Stimulated activated CD8-positive, alpha-beta memory T cell treated with anti-CD3 and anti-CD28 coated beads, Interleukin-15, amount 100 ng/mL, for 24 hours (primary cell): ENCODE data around the gene DNAJB6.

Experiments used
- DNase-seq: peaks from one replicate; pipeline ENCODE4 v3.0.0-alpha.2; 2020; ENCODE audit warnings: low read depth

Gene DNAJB6

DNA sequence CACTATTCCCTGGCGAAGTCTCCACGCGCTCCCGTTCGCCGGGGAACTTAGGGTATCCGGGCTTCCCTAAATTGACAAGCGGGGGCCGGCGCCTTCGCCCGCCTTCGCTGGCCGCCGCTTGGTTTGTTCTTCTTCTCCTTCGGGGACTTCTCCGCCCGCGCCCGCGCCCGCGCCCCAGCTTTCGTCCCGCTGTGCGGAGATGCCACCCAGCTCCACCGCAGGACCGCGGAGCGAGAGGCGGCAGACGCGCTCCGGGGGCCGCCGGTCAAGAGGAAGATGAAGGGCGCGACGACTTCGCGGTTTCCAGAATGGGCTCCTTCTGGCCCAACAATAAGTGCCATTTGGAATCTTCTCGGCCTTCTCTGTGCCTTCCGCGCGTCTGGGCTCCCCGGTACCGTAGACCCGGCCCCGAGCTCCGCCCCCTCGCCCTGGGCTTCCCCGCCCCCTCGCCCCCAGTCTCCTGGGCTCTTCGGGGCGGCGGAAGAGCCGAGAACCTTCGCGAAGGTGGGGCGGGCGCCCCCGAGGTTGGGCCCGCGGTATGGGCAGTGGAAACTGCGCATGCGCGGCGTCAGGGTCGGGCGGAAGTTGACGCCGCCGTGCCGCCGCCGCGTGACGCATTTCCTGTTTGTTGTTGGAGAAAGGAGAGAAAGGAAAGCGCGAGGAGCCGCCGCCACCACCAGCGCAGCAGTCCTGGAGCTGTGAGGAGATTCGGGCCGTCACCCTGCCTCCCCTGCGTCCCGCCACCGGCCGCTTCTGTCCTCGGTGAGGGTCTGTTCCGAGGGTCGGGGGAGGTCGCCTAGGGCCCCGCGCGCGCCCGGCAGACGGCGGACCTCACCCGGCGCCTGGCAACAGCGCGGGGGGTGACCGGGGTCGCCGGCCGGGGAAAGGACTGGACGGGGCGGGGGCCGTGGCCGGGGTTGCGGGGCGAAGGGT lies at the start of gene DNAJB6:
Gene DNAJB6 (plus strand): TSS at position 622 of the 933 bp plus-strand sequence. CDS start 21,569 bp downstream, outside the sequence.
- peak; percentile 94 for DNase-seq

DNA sequence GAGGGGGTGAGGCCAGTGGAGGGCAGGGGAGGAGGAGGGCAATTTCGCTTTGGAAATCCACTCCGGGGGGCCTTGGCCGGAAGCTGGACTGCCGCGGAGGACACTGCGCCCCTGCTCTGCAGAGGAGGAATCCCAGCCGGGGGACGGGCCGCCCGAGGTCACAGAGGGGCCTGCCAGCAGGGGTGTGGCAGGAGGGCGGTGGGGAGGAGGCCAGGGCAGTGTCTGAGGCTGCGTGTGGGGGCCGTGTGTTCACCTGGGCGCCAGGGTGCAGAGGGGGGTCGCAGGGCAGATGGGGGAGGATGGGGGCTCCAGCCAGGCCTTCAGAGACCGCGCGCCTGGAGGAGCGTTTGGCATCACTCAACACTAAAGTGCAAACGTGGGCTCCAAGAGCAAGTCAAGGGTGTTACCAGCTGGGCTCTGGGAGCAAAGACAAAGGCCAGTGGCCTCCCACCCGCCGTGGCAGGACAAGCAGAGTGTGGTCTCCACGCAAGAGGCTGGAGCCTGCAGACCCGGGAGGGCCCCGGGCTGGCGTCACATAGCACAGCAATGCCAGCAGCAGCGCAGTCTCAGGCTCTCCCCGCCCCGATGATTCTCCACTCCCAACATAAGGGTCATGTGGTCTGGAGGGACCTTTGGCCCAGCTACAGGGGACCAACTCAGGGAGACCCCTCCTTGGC lies 45.3 kb upstream of the DNAJB6 start:
- DNase-seq = no peak

DNA sequence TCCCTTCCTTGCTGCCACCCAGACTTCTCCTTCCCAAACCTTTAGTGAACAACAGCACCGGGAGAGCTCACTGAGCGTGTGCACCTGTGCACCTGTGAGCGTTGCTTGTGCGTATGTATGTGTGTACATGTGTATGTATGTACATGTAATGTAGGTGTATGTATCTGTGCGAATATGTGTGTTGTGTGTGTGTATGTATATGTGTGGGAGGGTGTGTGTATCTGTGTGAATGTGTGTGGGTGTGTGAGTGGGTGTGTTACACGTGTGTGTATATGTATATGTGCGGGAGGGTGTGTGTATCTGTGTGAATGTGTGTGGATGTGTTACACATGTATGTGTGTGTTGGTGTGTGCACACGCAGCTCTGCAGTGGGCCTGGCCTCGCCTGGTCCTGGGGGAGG lies 44.5 kb upstream of the DNAJB6 start:
- DNase-seq = no peak

DNA sequence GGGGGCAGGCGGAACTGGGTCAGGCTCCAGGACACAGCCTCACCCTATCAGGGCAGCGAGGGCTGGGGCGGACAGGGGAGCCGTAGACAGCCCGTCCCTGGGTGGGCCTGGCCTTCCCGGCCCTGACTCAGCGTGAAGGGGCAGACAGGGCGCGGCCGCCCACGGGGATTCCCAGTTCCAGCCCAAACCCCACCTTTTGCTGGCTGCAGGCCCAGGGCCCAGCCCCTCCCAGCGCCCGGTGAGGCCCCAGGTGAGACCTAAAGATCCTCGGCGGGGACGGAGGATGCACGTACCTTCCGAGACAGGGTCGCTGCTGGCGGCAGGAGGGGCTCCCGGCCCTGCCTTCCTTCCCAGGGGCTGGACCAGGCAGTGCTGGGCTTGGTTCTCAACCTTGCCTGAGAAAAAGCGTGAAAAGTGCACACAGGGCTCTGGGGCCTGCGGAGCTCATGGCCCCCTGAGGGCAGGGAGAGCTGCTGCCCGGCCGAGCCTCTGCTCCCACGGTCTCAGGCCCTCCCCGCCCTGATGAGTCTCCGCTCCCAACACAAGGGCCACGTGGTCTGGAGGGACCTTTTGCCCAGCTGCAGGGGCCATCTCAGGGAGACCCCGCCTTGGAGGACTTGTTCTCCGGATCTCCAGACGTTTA lies 43.9 kb upstream of the DNAJB6 start:
- no peak for DNase-seq

DNA sequence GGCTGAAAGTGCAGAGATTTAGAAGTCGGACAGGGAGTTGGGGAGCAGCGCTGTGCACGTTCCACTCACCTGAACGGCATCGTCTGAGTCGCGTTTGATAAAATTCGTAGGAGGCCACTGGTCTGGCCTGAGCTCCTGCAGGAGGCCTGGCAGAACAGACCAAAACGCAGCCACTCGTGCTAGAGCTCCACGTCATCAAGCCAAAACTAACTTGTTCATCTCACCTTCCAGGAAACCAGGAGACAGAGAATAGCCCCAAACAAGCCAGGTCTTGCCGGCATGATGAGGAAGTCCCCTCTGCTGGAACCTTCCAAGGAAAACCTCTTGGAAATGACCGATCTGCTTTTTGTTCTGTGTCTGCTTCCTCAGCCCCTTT lies 43.4 kb upstream of the DNAJB6 start:
- no peak for DNase-seq

DNA sequence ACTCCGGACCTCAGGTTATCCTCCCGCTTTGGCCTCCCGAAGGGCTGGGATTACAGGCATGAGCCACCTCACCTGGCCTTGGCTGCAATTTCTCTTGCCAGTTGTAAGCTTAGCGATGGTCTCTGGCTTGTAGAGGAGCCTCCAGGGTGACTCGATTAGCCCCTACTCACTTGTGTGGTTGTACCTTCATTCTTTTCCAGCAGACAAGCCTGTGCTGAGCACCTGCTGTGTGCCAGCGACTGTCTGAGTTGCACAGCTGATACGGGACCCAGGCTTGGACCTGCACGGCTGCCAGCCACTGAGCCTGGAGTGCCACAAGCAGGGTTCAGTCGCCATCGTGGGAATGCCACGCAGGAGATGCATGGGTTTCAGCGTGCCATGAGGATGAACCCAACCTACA lies 42.0 kb upstream of the DNAJB6 start:
- no peak for DNase-seq

DNA sequence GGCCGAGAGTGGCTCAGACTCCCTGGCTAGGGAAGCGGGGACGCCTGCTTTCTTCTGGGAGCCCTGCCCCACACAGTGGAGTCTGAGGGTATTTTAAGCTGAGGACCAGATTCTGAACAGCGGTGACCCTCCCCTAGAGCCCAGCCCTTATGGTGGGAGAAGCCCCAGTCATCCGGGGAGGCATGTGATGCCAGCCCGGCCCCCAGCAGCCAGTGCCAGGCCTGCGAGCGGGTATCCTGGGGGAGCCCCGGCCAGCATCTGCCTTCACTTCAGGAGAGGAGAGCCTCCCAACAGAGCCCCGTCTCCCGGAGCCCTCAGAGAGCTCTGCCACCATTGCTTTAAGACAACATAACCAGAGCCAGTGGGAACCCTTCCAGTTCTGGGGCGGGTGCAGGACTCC lies 41.5 kb upstream of the DNAJB6 start:
- no peak for DNase-seq

DNA sequence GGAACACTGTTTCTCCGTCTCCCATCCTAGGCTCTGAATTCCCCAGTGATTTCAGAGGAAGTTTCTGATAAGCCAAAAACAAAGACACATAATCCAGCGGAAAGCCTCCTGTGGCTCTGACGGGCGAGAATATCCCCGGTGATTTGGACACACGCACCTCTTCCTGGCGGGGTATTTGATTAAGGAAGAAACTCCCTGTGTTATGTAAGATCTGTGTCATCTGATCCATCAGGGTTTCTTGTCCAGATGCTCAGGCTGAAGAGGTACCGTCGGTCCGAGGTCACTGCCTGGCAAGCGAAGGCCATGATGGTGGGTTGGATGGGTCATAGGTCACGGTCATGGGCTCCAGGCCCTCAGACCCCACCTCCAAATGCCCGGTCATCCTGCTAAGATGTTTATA lies 39.6 kb upstream of the DNAJB6 start:
- DNase-seq = no peak

DNA sequence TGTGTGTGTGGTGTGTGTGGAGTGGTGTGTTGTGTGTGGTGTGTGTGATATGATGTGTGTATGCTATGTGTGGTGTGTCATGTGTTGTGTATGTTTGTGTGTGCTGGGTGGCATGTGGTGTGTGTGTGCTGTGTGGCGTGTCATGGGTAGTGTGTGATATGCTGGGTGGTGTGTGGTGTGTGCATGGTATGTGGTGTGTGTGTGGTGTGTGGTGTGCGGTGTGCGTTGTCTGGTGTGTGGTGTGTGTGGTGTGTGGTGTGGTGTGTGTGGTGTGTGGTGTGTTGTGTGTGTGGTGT lies 37.5 kb upstream of the DNAJB6 start:
- DNase-seq = no peak

DNA sequence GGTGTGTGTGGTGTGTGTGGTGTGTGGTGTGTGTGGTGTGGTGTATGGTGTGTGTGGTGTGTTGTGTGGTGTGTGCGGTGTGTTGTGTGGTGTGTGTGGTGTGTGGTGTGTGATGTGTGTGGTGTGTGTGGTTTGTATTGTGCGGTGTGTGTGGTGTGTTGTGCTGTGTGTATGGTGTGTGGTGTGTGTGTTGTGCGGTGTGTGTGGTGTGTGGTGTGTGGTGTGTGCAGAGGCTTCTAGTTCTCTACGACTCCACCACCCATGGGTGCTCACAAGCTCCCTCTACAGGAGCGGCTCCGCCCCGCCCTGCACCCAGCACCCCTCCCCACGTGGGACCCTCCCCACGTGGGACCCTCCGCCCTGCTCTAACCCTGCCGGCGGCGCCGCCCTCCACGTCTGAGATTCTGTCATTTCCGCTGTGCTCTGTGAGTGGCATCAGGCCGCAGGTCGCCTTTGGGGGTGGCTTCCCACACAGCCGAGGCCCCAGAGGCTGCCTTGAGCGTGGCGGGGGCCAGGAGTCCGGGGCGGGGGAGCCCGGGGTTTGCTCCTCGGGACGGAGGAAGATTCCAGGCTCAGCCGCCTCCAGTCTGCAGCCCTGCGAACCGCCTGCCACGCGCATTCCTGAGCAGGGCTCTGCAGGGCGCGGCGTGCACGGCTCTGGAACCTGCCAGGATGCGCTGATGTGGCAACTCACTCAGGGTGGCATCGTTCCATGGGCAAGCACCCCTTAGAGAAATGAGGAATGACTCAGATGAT lies 37.0 kb upstream of the DNAJB6 start:
- DNase-seq = no peak

DNA sequence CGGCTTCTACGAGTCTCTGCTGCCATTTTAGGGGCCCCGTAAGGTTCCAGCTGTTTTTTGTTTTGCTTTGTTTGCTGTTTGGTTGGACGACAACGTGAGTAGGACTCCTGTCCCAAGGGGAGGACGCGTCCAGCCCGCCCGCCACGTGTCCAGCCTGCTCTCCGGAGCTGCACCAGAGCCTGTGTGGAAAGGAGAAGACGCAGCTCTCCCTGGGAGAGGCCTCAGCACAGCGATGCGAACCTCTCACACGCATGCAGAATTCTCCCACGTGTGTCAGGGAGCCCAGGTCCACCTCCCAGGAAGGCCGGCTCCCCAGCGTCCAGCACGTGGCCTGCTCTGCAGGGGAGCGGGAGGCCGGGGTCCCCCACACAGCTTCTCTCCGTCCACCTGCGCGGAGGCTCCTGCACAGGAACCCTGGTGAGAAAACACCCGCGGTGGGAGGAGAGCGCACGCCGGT lies 36.4 kb upstream of the DNAJB6 start:
- DNase-seq = no peak

DNA sequence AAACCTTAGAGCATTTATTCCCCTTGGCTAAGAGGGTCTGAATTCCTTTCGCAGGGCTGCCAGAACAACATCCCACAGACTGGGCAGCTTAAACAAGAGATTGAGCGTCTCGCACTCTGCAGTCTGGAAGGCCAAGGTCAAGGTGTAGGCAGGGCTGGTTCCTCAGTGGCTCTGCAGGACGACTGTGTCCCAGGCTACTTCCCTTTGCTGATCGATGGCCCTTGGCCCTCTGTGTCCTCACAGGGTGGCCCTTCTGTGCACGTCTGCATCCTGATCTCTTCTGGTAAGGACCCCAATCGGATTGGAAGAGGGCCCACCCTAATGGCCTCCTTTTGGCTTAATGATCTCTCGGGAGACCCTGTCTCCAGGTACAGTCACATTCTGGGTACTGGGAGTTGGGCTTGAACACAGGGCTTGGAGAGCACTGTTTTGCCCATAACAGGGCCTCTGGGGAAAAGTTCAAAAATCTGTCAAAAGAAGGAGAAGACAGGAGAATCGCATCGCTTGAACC lies 35.1 kb upstream of the DNAJB6 start:
- DNase-seq = no peak

DNA sequence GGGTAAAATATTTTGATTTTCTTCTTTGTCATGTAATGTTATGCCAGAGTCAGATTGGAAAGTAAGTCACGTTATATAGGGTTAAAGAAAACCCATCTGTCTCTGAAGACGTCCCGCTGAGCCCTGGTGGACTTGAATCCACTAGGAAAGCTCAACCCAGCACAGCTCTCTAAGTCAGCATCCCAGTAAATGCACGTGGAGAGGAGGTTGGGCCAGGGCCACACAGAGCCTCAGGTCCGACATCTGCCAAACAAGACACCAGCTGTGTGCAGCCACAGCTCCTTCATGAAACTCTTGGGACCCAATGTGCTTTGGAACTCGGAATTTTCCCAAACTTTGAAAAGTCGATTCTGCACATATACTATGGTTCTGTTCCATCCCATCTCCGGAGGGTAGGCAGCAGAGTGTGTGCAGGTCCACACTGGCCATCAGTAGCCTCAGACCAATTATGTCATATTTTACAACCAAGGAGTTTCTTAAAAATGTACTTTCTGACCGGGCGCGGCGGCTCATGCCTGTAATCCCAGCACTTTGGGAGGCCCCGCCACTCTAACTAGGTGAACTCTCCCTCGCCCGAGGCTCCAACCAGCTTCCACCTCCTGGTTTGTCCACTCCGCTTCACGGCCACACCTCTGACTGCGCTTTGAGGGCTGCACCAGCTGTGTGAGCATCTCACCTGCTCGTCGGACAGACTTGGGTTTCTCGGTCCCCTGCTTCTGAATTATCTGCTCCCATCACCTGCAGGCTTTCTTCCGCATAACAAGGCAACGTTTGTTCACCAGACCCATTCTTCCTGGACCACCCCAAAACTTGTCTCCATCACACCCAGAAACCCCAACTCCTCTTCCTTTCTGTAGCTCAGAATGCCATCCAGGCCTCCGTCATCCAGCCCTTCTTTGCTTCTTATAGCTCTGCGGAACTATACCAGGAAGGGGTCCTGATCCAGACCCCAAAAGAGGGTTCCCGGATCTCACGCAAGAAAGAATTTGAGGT lies 29.7 kb upstream of the DNAJB6 start:
- DNase-seq = no peak

DNA sequence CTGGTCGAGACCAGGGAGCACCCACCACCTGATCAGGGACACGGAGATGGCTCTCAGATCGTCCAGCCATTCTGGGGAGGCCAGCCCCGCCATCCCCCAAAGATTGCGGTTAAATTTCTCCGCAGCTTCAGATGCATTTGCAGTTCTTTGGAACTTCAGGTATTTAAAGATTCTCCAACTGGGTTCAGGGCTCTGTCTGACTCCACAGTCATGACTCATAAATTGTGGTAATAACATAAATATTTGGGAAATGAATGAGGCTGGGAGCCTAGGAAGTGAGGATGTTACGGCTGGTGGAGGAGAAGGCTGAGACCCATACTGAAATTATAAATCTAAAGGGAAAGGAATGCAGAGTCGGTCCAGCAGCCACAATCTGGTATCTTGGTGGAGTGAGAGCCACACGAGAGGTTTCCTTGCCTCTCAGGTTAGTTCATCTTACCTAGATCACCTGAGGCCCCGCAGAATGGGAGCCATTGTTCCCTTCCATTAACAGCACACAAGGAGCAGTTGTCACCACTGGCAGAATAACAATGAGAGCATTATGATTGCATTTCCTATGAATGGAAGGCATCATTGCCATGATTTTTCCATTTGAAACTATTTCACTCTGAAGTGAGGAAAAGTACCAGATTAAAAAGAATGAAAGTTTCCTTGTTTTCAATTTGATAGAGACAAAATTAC lies 26.7 kb upstream of the DNAJB6 start:
- DNase-seq = no peak

DNA sequence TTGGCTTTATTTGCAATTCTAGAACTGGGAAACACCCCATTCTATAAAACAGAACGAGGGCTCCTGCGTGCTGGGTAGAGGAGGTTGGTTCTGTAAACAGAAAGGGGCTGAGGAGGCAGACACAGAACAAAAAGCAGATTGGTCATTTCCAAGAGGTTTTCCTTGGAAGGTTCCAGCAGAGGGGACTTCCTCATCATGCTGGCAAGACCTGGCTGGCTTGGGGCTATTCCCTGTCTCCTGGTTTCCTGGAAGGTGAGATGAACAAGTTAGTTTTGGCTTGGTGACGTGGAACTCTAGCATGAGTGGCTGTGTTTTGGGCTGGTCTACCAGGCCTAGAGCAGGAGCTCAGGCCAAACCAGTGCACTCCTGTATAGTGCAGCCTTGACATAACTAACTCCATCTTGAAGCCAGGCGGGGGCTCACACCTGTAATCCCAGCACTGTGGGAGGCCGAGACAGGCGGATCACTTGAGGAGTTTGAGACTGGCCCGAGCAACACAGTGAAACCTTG lies 26.1 kb upstream of the DNAJB6 start:
- no peak for DNase-seq

DNA sequence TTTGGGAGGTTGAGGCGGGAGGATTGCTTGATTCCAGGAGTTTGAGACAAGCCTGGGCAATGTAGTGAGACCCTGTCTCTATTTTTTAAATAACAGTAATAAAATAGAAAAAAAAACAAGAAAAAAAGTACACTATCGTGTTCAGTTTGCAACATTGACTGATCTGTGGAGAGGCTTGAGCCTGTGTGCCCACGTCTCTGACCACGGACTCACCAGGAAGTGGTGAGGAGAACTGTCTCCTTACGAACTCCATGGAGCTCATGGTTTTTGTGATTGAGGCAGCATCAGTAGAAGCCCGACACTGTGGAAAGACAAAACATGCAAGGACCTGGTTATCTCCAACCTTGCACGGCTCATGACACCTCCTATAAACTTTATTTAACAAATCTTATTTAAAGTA lies 23.9 kb upstream of the DNAJB6 start:
- DNase-seq = no peak

DNA sequence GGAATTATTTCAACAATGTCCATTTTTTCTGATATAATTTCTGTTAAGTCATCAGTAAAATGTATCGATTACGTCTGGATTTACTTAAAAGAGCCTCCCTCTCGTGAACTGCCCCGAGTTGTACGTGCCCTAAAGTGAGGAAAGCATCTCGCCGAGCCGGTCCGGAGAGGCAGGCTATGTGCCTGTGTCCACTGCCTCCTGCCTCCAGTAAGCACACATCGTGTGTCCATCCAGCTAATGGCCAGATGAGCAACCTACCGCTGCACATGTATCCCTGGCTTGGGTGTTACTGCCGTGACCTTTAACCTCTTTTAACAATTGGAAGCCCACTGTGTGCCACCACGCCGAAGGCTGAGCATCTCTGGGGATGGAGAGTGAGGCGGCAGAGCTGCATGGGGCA lies 23.2 kb upstream of the DNAJB6 start:
- DNase-seq = no peak

DNA sequence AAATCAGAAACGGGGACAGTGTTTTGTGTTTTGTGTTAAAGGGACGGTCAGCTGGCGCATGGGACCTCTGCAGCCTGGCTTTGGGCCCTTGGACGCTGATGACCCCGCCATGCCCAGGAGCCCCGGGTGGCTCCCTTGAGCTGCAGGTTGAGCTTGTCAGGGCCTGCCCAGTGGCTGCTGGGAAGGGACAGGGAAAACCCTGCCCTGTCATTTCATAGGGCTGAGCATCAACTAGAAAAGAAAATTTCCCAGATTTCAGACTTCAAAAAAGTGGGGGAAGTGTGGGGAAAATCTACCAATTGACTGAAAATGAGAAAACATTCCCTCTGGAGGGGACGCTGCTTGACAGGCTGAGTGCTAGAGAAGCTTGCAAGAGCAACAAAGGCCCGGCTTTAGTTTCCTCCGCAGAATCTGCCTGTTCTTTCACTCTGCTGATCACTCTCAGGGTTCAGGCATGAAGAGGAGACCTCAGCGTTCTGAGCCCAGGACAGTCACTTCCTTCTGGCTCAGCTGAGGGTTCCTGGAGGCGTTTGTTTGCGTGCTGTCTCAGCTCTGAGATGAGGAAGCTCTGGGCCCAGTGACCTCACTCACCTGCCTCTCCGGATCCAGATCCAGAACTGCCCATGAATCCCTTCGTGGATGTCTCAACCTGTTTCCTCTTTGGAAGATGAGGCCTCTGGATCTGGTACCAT lies 18.6 kb upstream of the DNAJB6 start:
- DNase-seq = no peak

DNA sequence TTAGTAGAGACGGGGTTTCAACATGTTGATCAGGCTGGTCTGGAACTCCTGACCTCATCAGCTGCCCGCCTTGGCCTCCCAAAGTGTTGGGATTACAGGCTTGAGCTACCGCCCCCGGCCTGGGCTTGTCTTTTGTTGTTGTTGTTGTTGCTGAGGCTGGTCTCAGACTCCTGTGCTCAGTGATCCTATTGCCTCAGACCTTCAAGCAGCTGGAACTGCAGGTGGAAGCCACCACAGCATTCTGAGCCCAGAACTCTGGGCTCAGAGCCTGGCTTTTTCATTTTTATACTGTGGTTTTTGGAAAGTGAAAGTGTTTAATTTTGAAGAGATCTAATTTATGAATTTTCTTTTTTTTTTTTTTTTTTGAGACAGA lies 16.2 kb upstream of the DNAJB6 start:
- DNase-seq = no peak

DNA sequence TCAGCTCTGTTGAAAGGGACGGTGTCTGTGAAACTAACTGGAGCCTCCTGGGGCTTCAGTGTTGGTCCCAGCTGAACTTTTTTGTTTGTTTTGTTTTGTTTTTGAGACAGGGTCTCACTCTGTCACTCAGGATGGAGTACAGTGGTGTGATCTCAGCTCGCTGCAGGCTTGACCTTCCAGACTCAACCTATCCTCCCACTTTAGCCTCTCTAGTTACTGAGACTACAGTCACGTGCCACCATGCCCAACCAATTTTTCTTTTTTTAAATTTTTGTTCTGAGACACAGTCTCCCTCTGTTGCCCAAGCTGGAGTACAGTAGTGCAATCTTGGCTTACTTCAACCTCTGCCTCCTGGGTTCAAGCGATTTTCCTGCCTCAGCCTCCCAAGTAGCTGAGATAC lies 13.4 kb upstream of the DNAJB6 start:
- no peak for DNase-seq
